IMR-90 (cell line): ENCODE measurements around the gene DNAJC28. TPM values are rescaled to one million over a fixed set of nuclear protein-coding genes. Genes with fewer than 3 reads are reported as not detected.

Source experiments
- ATAC-seq: fragments of 200-7000 bp; cut with Tn5 transposase; 2 replicates; pipeline ENCODE4 v1.9.1; 2020; ENCODE audit warnings: low read depth, mild to moderate bottlenecking, moderate library complexity
- BruUV-seq: library from RNA; stranded (reverse); fragments of 400-500 nt; replicated peaks from 2 replicates; lab custom pipeline; 2021; lab: Mats Ljungman, UMichigan
- CTCF ChIA-PET: fragments of 300-600 bp; formaldehyde crosslinking; extraction: SDS; loops from one replicate; lab custom pipeline; 2021; ENCODE audit warnings: antibody characterized with exemption; lab: Yijun Ruan, JAX
- POLR2A ChIA-PET: fragments of 300-600 bp; sonication (Branson Sonifier 250); formaldehyde crosslinking; loops from one replicate; lab custom pipeline; 2022; ENCODE audit warnings: antibody characterized with exemption; ENCODE audit not compliant: unreplicated experiment; lab: Charles Lee
- DNase-seq: peaks from one replicate; pipeline ENCODE4 v3.0.0; 2013
- H2AFZ ChIP-seq: replicated peaks from 2 replicates; pipeline ENCODE3; 2013; ENCODE audit warnings: low read length, mild to moderate bottlenecking; ENCODE audit not compliant: poor library complexity
- H2AK5ac ChIP-seq: 2 replicates; pipeline ENCODE4 v1.6.1; 2013; ENCODE audit warnings: low read depth, low read length, inconsistent platforms
- H2AK9ac ChIP-seq: replicated peaks from 2 replicates; pipeline ENCODE3; 2013; ENCODE audit warnings: mild to moderate bottlenecking, low read depth, low read length, moderate library complexity; ENCODE audit not compliant: poor library complexity
- H2BK120ac ChIP-seq: 2 replicates; pipeline ENCODE4 v1.6.1; 2013; ENCODE audit warnings: low read depth, low read length, inconsistent platforms
- H2BK15ac ChIP-seq: 3 replicates; pipeline ENCODE4 v1.6.1; 2013; ENCODE audit warnings: low read depth, low read length, inconsistent platforms
- H2BK20ac ChIP-seq: 2 replicates; pipeline ENCODE4 v1.6.1; 2013; ENCODE audit warnings: low read depth, mild to moderate bottlenecking, inconsistent platforms, low read length, moderate library complexity
- H2BK5ac ChIP-seq: 2 replicates; pipeline ENCODE4 v1.6.1; 2013; ENCODE audit warnings: mild to moderate bottlenecking, low read depth, low read length, inconsistent platforms; ENCODE audit not compliant: poor library complexity, severe bottlenecking
- H3K14ac ChIP-seq: replicated peaks from 2 replicates; pipeline ENCODE4 v1.6.1; 2013; ENCODE audit warnings: low read depth, low read length, inconsistent platforms
- H3K18ac ChIP-seq: 2 replicates; pipeline ENCODE4 v1.6.1; 2013; ENCODE audit warnings: low read depth, low read length, control low read depth
- H3K23ac ChIP-seq: 2 replicates; pipeline ENCODE4 v1.6.1; 2013; ENCODE audit warnings: low read depth, low read length, inconsistent platforms
- H3K27ac ChIP-seq: 2 replicates; pipeline ENCODE4 v1.5.1; 2013; ENCODE audit warnings: mild to moderate bottlenecking, control low read depth, low read length; ENCODE audit not compliant: insufficient read depth
- H3K27me3 ChIP-seq: 2 replicates; pipeline ENCODE4 v1.6.1; 2013; ENCODE audit warnings: low read length; ENCODE audit not compliant: control insufficient read depth, insufficient read depth
- H3K36me3 ChIP-seq: 2 replicates; pipeline ENCODE4 v1.6.1; 2013; ENCODE audit warnings: low read length, mixed read lengths; ENCODE audit not compliant: control insufficient read depth, insufficient read depth
- H3K4ac ChIP-seq: 2 replicates; pipeline ENCODE4 v1.6.1; 2013; ENCODE audit warnings: low read depth, low read length, inconsistent platforms
- H3K4me1 ChIP-seq: 2 replicates; pipeline ENCODE4 v1.6.1; 2013; ENCODE audit warnings: low read length, mixed read lengths; ENCODE audit not compliant: control insufficient read depth, insufficient read depth
- H3K4me2 ChIP-seq: 2 replicates; pipeline ENCODE4 v1.6.1; 2013; ENCODE audit warnings: low read depth, mild to moderate bottlenecking, control low read depth, low read length, moderate library complexity
- H3K4me3 ChIP-seq: 2 replicates; pipeline ENCODE4 v1.5.1; 2013; ENCODE audit warnings: low read depth, mild to moderate bottlenecking, control low read depth, low read length, moderate library complexity; ENCODE audit not compliant: insufficient read depth
- H3K56ac ChIP-seq: 2 replicates; pipeline ENCODE4 v1.6.1; 2013; ENCODE audit warnings: low read length, inconsistent platforms; ENCODE audit not compliant: insufficient read depth; ENCODE audit errors: extremely low read depth
- H3K79me1 ChIP-seq, 2 experiments: 2 replicates each; pipeline ENCODE4 v1.6.1; 2013; ENCODE audit warnings: low read length in 2 of 2, inconsistent platforms in 1 of 2, low read depth in 1 of 2
- H3K9ac ChIP-seq: 2 replicates; pipeline ENCODE4 v1.6.1; 2013; ENCODE audit warnings: low read depth, low read length, control low read depth
- H3K9me1 ChIP-seq: 2 replicates; pipeline ENCODE4 v1.6.1; 2013; ENCODE audit warnings: low read length, inconsistent platforms; ENCODE audit not compliant: insufficient read depth
- H3K9me3 ChIP-seq: 2 replicates; pipeline ENCODE4 v1.6.1; 2013; ENCODE audit warnings: low read length; ENCODE audit not compliant: control insufficient read depth, insufficient read depth
- H4K20me1 ChIP-seq: 2 replicates; pipeline ENCODE4 v1.6.1; 2013; ENCODE audit warnings: low read length, inconsistent platforms; ENCODE audit not compliant: insufficient read depth
- H4K5ac ChIP-seq: 2 replicates; pipeline ENCODE4 v1.6.1; 2013; ENCODE audit warnings: mild to moderate bottlenecking, low read depth, low read length, control low read depth
- H4K8ac ChIP-seq, 2 experiments: 2 replicates each; pipeline ENCODE4 v1.6.1; 2013; ENCODE audit warnings: low read depth in 2 of 2, low read length in 2 of 2, control low read depth in 1 of 2, inconsistent platforms in 1 of 2
- H4K91ac ChIP-seq: 2 replicates; pipeline ENCODE4 v1.6.1; 2013; ENCODE audit warnings: low read depth, low read length, inconsistent platforms; ENCODE audit not compliant: insufficient read depth
- MXI1 ChIP-seq: IDR thresholded peaks from 2 replicates; pipeline ENCODE4 v1.6.1; 2012; ENCODE audit warnings: low read depth, mild to moderate bottlenecking, low read length, moderate library complexity, borderline replicate concordance
- RAD21 ChIP-seq: IDR thresholded peaks from 2 replicates; pipeline ENCODE4 v1.6.1; 2012; ENCODE audit warnings: low read length, improper control_type of control experiment
- WGBS, 2 experiments: methylation state at CpG; one replicate each; pipeline versions ENCODE4 v1.1.5 to v1.1.7; 2013; ENCODE audit warnings: missing lambda C conversion rate in 2 of 2; ENCODE audit not compliant: insufficient read length in 1 of 2; ENCODE audit errors: extremely low coverage in 2 of 2; 5-methylcytosine and 5-hydroxymethylcytosine counted together
- dilution Hi-C: fragments of 300-500 bp; cut with HindIII; formaldehyde crosslinking; loops from one replicate; pipeline ENCODE4 v1.14.3; 2018; ENCODE audit warnings: low sequenced_read_pairs; ENCODE audit not compliant: unreplicated experiment
- in situ Hi-C: fragments of 300-500 bp; cut with MboI; formaldehyde crosslinking; loops from 3 replicates; pipeline ENCODE4 v1.14.3; 2019; ENCODE audit warnings: low sequenced_read_pairs, inconsistent platforms, mixed read lengths
- intact Hi-C: fragments of 100-400 bp; cut with micrococcal nuclease; formaldehyde crosslinking; loops from 2 replicates; pipeline ENCODE4 v1.10.0; 2022
- polyA plus RNA-seq, 3 experiments: library from polyadenylated mRNA; depleted of rRNA; stranded (reverse); fragments of >200 nt; gene quantifications; 2 replicates each; pipeline ENCODE4 v1.2.3, GENCODE V29; 2012; ENCODE audit warnings: low replicate concordance in 1 of 3
- total RNA-seq: library from RNA; depleted of rRNA; stranded (reverse); fragments of >200 nt; gene quantifications from 2 replicates; pipeline ENCODE4 v1.2.3, GENCODE V29; 2012

DNAJC28 gene
- total and polyA plus RNA-seq, 2 of the 4 experiments (the other 2 are of a cell fraction), result 0.54 to 0.65 TPM

- Histone ChIP-seq H3K79me1 (no peaks in the 10 kb centered on the region), H3K18ac (no peak overlapping the region), H3K27me3 (no peaks in the 10 kb centered on the region), H3K4me3 (no peak overlapping the region), H2BK20ac (no peak overlapping the region), H3K4me2 (no peak overlapping the region), H2AFZ (no peak overlapping the region), H2BK5ac (no peak overlapping the region), H3K4ac (no peak overlapping the region), H3K9ac (no peak overlapping the region), H3K14ac (no peak overlapping the region), H3K4me1 (0 out of 2 replicates have a peak, but pooled peaks cover 3% of the 10 kb centered on the region), H2AK5ac (no peak overlapping the region), H3K9me3 (no peaks in the 10 kb centered on the region), H3K56ac (no peak overlapping the region), H2BK15ac (no peak overlapping the region), H3K9me1 (no peaks in the 10 kb centered on the region), H3K27ac (no peak overlapping the region), H4K91ac (no peak overlapping the region), H2BK120ac (no peak overlapping the region), H3K36me3 (peaks cover 11% of the 10 kb centered on the region), H4K8ac (no peak overlapping the region), H2AK9ac (no peak overlapping the region), H4K20me1 (no peaks in the 10 kb centered on the region), H4K5ac (no peak overlapping the region), H3K23ac (no peak overlapping the region)
- no CpG with 5 or more reads among the region's 3 CpGs for WGBS, 2 experiments
- ChIA-PET POLR2A (no interaction called here), CTCF (no interaction called here)
- BruUV-seq, result no TSS peak
- in situ Hi-C loops, result loop anchor here (25.0 kb wide), 1 partner anchor 472 kb away; no protein-coding TSS in a partner anchor
- intact Hi-C loops, result no loop called here
- no peak for TF ChIP-seq MXI1
- no peak for TF ChIP-seq RAD21
- ATAC-seq (no peak; the same call in none of the 2 replicates), DNase-seq (peak; percentile 19)
- dilution Hi-C loops, result no loop called here
Measured at GRCh38 chr21:33458861-33459260, 32.7 kb downstream of the DNAJC28 start.
